ENCODE results near the gene MDP1. TPM values are rescaled to one million over a fixed set of nuclear protein-coding genes. Genes with fewer than 3 reads are reported as not detected.

The MDP1 gene
- total RNA-seq, 4 donors from 2014 or later, result 6.7 to 19.2 (median 13.9) TPM

GRCh38 chr14:24197056-24197450, 18.8 kb downstream of the MDP1 start:
- intact Hi-C loops (cut with DNase I; ENCODE audit: low total_unique reads), result no loop called here
- TF ChIP-seq POLR2A (IDR thresholded peaks at IDR 0.05), result no peak
- no peak for TF ChIP-seq CTCF (IDR thresholded peaks at IDR 0.05 in 4 of 5, conservative IDR thresholded peaks at IDR 0.05 in 1 of 5)
- in situ Hi-C loops (cut with MboI; ENCODE audit: low sequenced_read_pairs in 4 of 4), result no loop called here
- H3K36me3 ChIP-seq, result peaks cover 0 to 17% of the 10 kb centered on the region in 2 donors
- H3K4me3 ChIP-seq, result peak overlapping the region in 1 of 4 donors; percentile 93
- no peak for DNase-seq
- H3K4me1 ChIP-seq, result peaks cover 21% of the 10 kb centered on the region in 2 donors
- no peak for ATAC-seq
- no peaks in the 10 kb centered on the region for H3K9me3 ChIP-seq
- no peaks in the 10 kb centered on the region for H3K27me3 ChIP-seq
- H3K27ac ChIP-seq, result peak overlapping the region in 1 of 4 donors; percentile 96

GRCh38 chr14:24196071-24197055, 19.5 kb downstream of the MDP1 start:
- Histone ChIP-seq H3K4me1 (peaks cover 21% of the 10 kb centered on the region in 2 donors), H3K27ac (peak overlapping the region; percentile 93 to 96 (median 95)), H3K27me3 (no peaks in the 10 kb centered on the region), H3K4me3 (peak overlapping the region; percentile 84 to 100 (median 93)), H3K9me3 (no peaks in the 10 kb centered on the region), H3K36me3 (peaks cover 0 to 24% of the 10 kb centered on the region in 2 donors)
- in situ Hi-C loops (cut with MboI; ENCODE audit: low sequenced_read_pairs in 4 of 4) (no loop called here), intact Hi-C loops (cut with DNase I; ENCODE audit: low total_unique reads) (no loop called here)
- ATAC-seq (peak; percentile 26 to 40), DNase-seq (no peak)
- TF ChIP-seq CTCF (IDR thresholded peaks at IDR 0.05 in 4 of 5, conservative IDR thresholded peaks at IDR 0.05 in 1 of 5), result no peak
- no peak for TF ChIP-seq POLR2A (IDR thresholded peaks at IDR 0.05)

- in situ Hi-C loops (cut with MboI; ENCODE audit: low sequenced_read_pairs in 4 of 4) (no loop called here), intact Hi-C loops (cut with DNase I; ENCODE audit: low total_unique reads) (loop anchor here (2.0 kb wide), 2 partner anchors 19 to 47 kb away; partner anchors contain the start of gene TINF2)
- ATAC-seq (peak; percentile 95 to 97), DNase-seq (peak; percentile 65 to 82)
- H3K27me3 ChIP-seq, result no peaks in the 10 kb centered on the region
- peaks cover 21% of the 10 kb centered on the region in 2 donors for H3K4me1 ChIP-seq
- H3K4me3 ChIP-seq, result peak within 1 kb of the TSS; percentile 84 to 100 (median 93)
- peaks cover 0 to 24% of the 10 kb centered on the region in 2 donors for H3K36me3 ChIP-seq
- H3K27ac ChIP-seq, result peak within 1 kb of the TSS; percentile 93 to 96 (median 95)
- TF ChIP-seq CTCF (IDR thresholded peaks at IDR 0.05 in 4 of 5, conservative IDR thresholded peaks at IDR 0.05 in 1 of 5), result peak in 1 of 5 experiments; percentile 24
- peak; percentile 55 to 73 for TF ChIP-seq POLR2A (IDR thresholded peaks at IDR 0.05)
- H3K9me3 ChIP-seq, result no peaks in the 10 kb centered on the region
Measured at GRCh38 chr14:24195186-24196070, 20.4 kb downstream of the MDP1 start, which contains the start of gene TM9SF1. TM9SF1 (minus strand) TSS chr14:24195441; CDS start chr14:24195019, 422 bp downstream.

GRCh38 chr14:24194873-24195185, 21.0 kb downstream of the MDP1 start:
- Histone ChIP-seq H3K4me1 (peaks cover 21% of the 10 kb centered on the region in 2 donors), H3K4me3 (peak overlapping the region; percentile 84 to 100 (median 93)), H3K27me3 (no peaks in the 10 kb centered on the region), H3K36me3 (peaks cover 0 to 24% of the 10 kb centered on the region in 2 donors), H3K27ac (peak overlapping the region; percentile 93 to 96 (median 95)), H3K9me3 (no peaks in the 10 kb centered on the region)
- no peak for TF ChIP-seq CTCF (IDR thresholded peaks at IDR 0.05 in 4 of 5, conservative IDR thresholded peaks at IDR 0.05 in 1 of 5)
- TF ChIP-seq POLR2A (IDR thresholded peaks at IDR 0.05), result no peak
- intact Hi-C loops (cut with DNase I; ENCODE audit: low total_unique reads) (loop anchor here (2.0 kb wide), 2 partner anchors 20 to 48 kb away; partner anchors contain the start of gene TINF2), in situ Hi-C loops (cut with MboI; ENCODE audit: low sequenced_read_pairs in 4 of 4) (no loop called here)
- ATAC-seq (peak in 1 of 2 donors; percentile 11), DNase-seq (no peak)

All from gastrocnemius medialis (tissue), 4 donors.